IMR-90 (cell line): ENCODE results near the gene CCDC51. TPM values are rescaled to one million over a fixed set of nuclear protein-coding genes. Genes with fewer than 3 reads are reported as not detected.
"Not testable (repeated sequence)": the region's sequence is repeated elsewhere in the genome, so short reads cannot be mapped to it uniquely, and the experiment has no call there.

Source experiments
- ATAC-seq: fragments of 200-7000 bp; cut with Tn5 transposase; 2 replicates; pipeline ENCODE4 v1.9.1; 2020; ENCODE audit warnings: low read depth, mild to moderate bottlenecking, moderate library complexity
- BruUV-seq: library from RNA; stranded (reverse); fragments of 400-500 nt; replicated peaks from 2 replicates; lab custom pipeline; 2021; lab: Mats Ljungman, UMichigan
- CTCF ChIA-PET: fragments of 300-600 bp; formaldehyde crosslinking; extraction: SDS; loops from one replicate; lab custom pipeline; 2021; ENCODE audit warnings: antibody characterized with exemption; lab: Yijun Ruan, JAX
- POLR2A ChIA-PET: fragments of 300-600 bp; sonication (Branson Sonifier 250); formaldehyde crosslinking; loops from one replicate; lab custom pipeline; 2022; ENCODE audit warnings: antibody characterized with exemption; ENCODE audit not compliant: unreplicated experiment; lab: Charles Lee
- DNase-seq: peaks from one replicate; pipeline ENCODE4 v3.0.0; 2013
- H2AFZ ChIP-seq: replicated peaks from 2 replicates; pipeline ENCODE3; 2013; ENCODE audit warnings: low read length, mild to moderate bottlenecking; ENCODE audit not compliant: poor library complexity
- H2AK5ac ChIP-seq: 2 replicates; pipeline ENCODE4 v1.6.1; 2013; ENCODE audit warnings: low read depth, low read length, inconsistent platforms
- H2AK9ac ChIP-seq: replicated peaks from 2 replicates; pipeline ENCODE3; 2013; ENCODE audit warnings: mild to moderate bottlenecking, low read depth, low read length, moderate library complexity; ENCODE audit not compliant: poor library complexity
- H2BK120ac ChIP-seq: 2 replicates; pipeline ENCODE4 v1.6.1; 2013; ENCODE audit warnings: low read depth, low read length, inconsistent platforms
- H2BK15ac ChIP-seq: 3 replicates; pipeline ENCODE4 v1.6.1; 2013; ENCODE audit warnings: low read depth, low read length, inconsistent platforms
- H2BK20ac ChIP-seq: 2 replicates; pipeline ENCODE4 v1.6.1; 2013; ENCODE audit warnings: low read depth, mild to moderate bottlenecking, inconsistent platforms, low read length, moderate library complexity
- H2BK5ac ChIP-seq: 2 replicates; pipeline ENCODE4 v1.6.1; 2013; ENCODE audit warnings: mild to moderate bottlenecking, low read depth, low read length, inconsistent platforms; ENCODE audit not compliant: poor library complexity, severe bottlenecking
- H3K14ac ChIP-seq: replicated peaks from 2 replicates; pipeline ENCODE4 v1.6.1; 2013; ENCODE audit warnings: low read depth, low read length, inconsistent platforms
- H3K18ac ChIP-seq: 2 replicates; pipeline ENCODE4 v1.6.1; 2013; ENCODE audit warnings: low read depth, low read length, control low read depth
- H3K23ac ChIP-seq: 2 replicates; pipeline ENCODE4 v1.6.1; 2013; ENCODE audit warnings: low read depth, low read length, inconsistent platforms
- H3K27ac ChIP-seq: 2 replicates; pipeline ENCODE4 v1.5.1; 2013; ENCODE audit warnings: mild to moderate bottlenecking, control low read depth, low read length; ENCODE audit not compliant: insufficient read depth
- H3K27me3 ChIP-seq: 2 replicates; pipeline ENCODE4 v1.6.1; 2013; ENCODE audit warnings: low read length; ENCODE audit not compliant: control insufficient read depth, insufficient read depth
- H3K36me3 ChIP-seq: 2 replicates; pipeline ENCODE4 v1.6.1; 2013; ENCODE audit warnings: low read length, mixed read lengths; ENCODE audit not compliant: control insufficient read depth, insufficient read depth
- H3K4ac ChIP-seq: 2 replicates; pipeline ENCODE4 v1.6.1; 2013; ENCODE audit warnings: low read depth, low read length, inconsistent platforms
- H3K4me1 ChIP-seq: 2 replicates; pipeline ENCODE4 v1.6.1; 2013; ENCODE audit warnings: low read length, mixed read lengths; ENCODE audit not compliant: control insufficient read depth, insufficient read depth
- H3K4me2 ChIP-seq: 2 replicates; pipeline ENCODE4 v1.6.1; 2013; ENCODE audit warnings: low read depth, mild to moderate bottlenecking, control low read depth, low read length, moderate library complexity
- H3K4me3 ChIP-seq: 2 replicates; pipeline ENCODE4 v1.5.1; 2013; ENCODE audit warnings: low read depth, mild to moderate bottlenecking, control low read depth, low read length, moderate library complexity; ENCODE audit not compliant: insufficient read depth
- H3K56ac ChIP-seq: 2 replicates; pipeline ENCODE4 v1.6.1; 2013; ENCODE audit warnings: low read length, inconsistent platforms; ENCODE audit not compliant: insufficient read depth; ENCODE audit errors: extremely low read depth
- H3K79me1 ChIP-seq, 2 experiments: 2 replicates each; pipeline ENCODE4 v1.6.1; 2013; ENCODE audit warnings: low read length in 2 of 2, inconsistent platforms in 1 of 2, low read depth in 1 of 2
- H3K9ac ChIP-seq: 2 replicates; pipeline ENCODE4 v1.6.1; 2013; ENCODE audit warnings: low read depth, low read length, control low read depth
- H3K9me1 ChIP-seq: 2 replicates; pipeline ENCODE4 v1.6.1; 2013; ENCODE audit warnings: low read length, inconsistent platforms; ENCODE audit not compliant: insufficient read depth
- H3K9me3 ChIP-seq: 2 replicates; pipeline ENCODE4 v1.6.1; 2013; ENCODE audit warnings: low read length; ENCODE audit not compliant: control insufficient read depth, insufficient read depth
- H4K20me1 ChIP-seq: 2 replicates; pipeline ENCODE4 v1.6.1; 2013; ENCODE audit warnings: low read length, inconsistent platforms; ENCODE audit not compliant: insufficient read depth
- H4K5ac ChIP-seq: 2 replicates; pipeline ENCODE4 v1.6.1; 2013; ENCODE audit warnings: mild to moderate bottlenecking, low read depth, low read length, control low read depth
- H4K8ac ChIP-seq, 2 experiments: 2 replicates each; pipeline ENCODE4 v1.6.1; 2013; ENCODE audit warnings: low read depth in 2 of 2, low read length in 2 of 2, control low read depth in 1 of 2, inconsistent platforms in 1 of 2
- H4K91ac ChIP-seq: 2 replicates; pipeline ENCODE4 v1.6.1; 2013; ENCODE audit warnings: low read depth, low read length, inconsistent platforms; ENCODE audit not compliant: insufficient read depth
- WGBS, 2 experiments: methylation state at CpG; one replicate each; pipeline versions ENCODE4 v1.1.5 to v1.1.7; 2013; ENCODE audit warnings: missing lambda C conversion rate in 2 of 2; ENCODE audit not compliant: insufficient read length in 1 of 2; ENCODE audit errors: extremely low coverage in 2 of 2; 5-methylcytosine and 5-hydroxymethylcytosine counted together
- dilution Hi-C: fragments of 300-500 bp; cut with HindIII; formaldehyde crosslinking; loops from one replicate; pipeline ENCODE4 v1.14.3; 2018; ENCODE audit warnings: low sequenced_read_pairs; ENCODE audit not compliant: unreplicated experiment
- in situ Hi-C: fragments of 300-500 bp; cut with MboI; formaldehyde crosslinking; loops from 3 replicates; pipeline ENCODE4 v1.14.3; 2019; ENCODE audit warnings: low sequenced_read_pairs, inconsistent platforms, mixed read lengths
- intact Hi-C: fragments of 100-400 bp; cut with micrococcal nuclease; formaldehyde crosslinking; loops from 2 replicates; pipeline ENCODE4 v1.10.0; 2022
- polyA plus RNA-seq, 3 experiments: library from polyadenylated mRNA; depleted of rRNA; stranded (reverse); fragments of >200 nt; gene quantifications; 2 replicates each; pipeline ENCODE4 v1.2.3, GENCODE V29; 2012; ENCODE audit warnings: low replicate concordance in 1 of 3
- total RNA-seq: library from RNA; depleted of rRNA; stranded (reverse); fragments of >200 nt; gene quantifications from 2 replicates; pipeline ENCODE4 v1.2.3, GENCODE V29; 2012
- TF ChIP-seq, protein P1 (sequence below): conservative IDR thresholded peaks from 2 replicates; pipeline ENCODE4 v1.5.1; 2012; ENCODE audit warnings: mild to moderate bottlenecking, low read depth, low read length, improper control_type of control experiment

The CCDC51 gene
- total and polyA plus RNA-seq, 2 of the 4 experiments (the other 2 are of a cell fraction): 11.0 to 16.1 TPM

DNA sequence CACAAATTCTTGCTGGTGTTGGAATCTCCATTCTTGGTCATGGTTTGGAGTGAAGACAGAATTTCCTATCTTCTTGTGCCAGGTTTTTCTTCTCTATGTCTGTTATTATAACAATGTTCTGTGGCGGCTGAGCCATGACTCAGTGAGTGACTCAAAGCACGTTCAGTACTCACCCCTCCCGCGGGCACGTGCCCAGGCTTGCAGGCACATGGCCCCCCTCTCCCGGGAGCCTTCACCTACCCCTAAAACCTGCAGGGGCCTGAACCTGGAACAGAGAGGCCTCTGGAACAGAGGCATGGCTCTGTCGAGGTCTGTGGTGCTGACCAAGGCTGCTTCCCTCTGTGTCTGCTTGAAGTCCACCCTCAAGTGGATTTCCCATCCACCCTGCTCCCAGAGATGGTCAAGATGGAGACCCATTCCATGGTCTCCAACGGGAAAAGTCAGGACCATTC is 37.6 kb downstream of the CCDC51 start (continued):
- TF ChIP-seq, protein P1, sequence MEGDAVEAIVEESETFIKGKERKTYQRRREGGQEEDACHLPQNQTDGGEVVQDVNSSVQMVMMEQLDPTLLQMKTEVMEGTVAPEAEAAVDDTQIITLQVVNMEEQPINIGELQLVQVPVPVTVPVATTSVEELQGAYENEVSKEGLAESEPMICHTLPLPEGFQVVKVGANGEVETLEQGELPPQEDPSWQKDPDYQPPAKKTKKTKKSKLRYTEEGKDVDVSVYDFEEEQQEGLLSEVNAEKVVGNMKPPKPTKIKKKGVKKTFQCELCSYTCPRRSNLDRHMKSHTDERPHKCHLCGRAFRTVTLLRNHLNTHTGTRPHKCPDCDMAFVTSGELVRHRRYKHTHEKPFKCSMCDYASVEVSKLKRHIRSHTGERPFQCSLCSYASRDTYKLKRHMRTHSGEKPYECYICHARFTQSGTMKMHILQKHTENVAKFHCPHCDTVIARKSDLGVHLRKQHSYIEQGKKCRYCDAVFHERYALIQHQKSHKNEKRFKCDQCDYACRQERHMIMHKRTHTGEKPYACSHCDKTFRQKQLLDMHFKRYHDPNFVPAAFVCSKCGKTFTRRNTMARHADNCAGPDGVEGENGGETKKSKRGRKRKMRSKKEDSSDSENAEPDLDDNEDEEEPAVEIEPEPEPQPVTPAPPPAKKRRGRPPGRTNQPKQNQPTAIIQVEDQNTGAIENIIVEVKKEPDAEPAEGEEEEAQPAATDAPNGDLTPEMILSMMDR: no peak

DNA sequence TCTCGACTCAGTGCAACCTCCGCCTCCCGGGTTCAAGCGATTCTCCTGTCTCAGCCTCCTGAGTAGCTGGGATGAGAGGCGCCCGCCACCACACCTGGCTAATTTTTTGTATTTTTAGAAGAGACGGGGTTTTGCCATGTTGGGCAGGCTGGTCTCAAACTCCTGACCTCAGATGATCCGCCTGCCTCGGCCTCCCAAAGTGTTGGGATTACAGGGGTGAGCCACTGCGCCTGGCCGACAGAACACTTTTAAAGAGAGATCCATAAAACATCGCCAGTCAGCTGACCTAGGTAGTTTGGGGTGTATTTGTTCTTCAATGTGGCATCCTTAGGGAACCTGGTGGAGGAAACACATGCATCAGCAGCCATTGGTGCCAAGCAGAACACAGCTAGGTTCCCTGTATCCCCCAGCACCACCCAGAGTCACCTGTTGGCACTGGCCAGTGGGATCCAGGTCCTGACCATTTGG is 38.5 kb downstream of the CCDC51 start:
- dilution Hi-C loops, H3K27me3 ChIP-seq, H3K4me2 ChIP-seq, BruUV-seq, H3K56ac ChIP-seq, H3K79me1 ChIP-seq, H4K20me1 ChIP-seq, ATAC-seq, intact Hi-C loops, H3K4me3 ChIP-seq, POLR2A ChIA-PET, H2AFZ ChIP-seq, H3K9me1 ChIP-seq, H3K9me3 ChIP-seq, DNase-seq, H3K4me1 ChIP-seq: not testable (repeated sequence)
- Histone ChIP-seq H4K91ac (peak overlapping the region; percentile 77), H2BK20ac (peak overlapping the region; percentile 90), H3K36me3 (peaks cover 25% of the 10 kb centered on the region; the same call in 1 of the 2 replicates), H3K9ac (peak overlapping the region; percentile 78), H4K8ac (peak overlapping the region; percentile 57 to 61), H3K23ac (peak overlapping the region; percentile 50; the same call in 1 of the 2 replicates), H2BK15ac (peak overlapping the region; percentile 91; the same call in 2 of the 3 replicates), H2BK5ac (peak overlapping the region; percentile 76), H2AK9ac (peak overlapping the region; percentile 67), H3K4ac (peak overlapping the region; percentile 95), H3K18ac (peak overlapping the region; percentile 71), H2BK120ac (peak overlapping the region; percentile 88), H2AK5ac (peak overlapping the region; percentile 99), H3K14ac (peak overlapping the region; percentile 61), H4K5ac (peak overlapping the region; percentile 92), H3K27ac (peak overlapping the region; percentile 93)
- CTCF ChIA-PET: interaction anchor here (0.7 to 4.8 kb wide), 5 partner anchors 28 to 404 kb away, joined by 3 to 65 read pairs (median 15); partner anchors contain the start of genes CCDC51, PLXNB1 and TMA7
- in situ Hi-C loops: loop anchor here (5.0 kb wide), 1 partner anchor 36 kb away; no protein-coding TSS in a partner anchor
- WGBS, 2 experiments: 95% methylated on average over 3 of the region's 12 CpGs; no CpG with 5 or more reads in 1 of the 2 experiments
